Esophagus muscularis mucosa (tissue), 3 donors: ENCODE data around the gene ATF7.

Experiments used
- POLR2AphosphoS5 ChIP-seq, 2 donors: sonication (generic); formaldehyde crosslinking; IDR thresholded peaks; one replicate each; pipeline ENCODE4 v1.6.1; 2017; ENCODE audit warnings: antibody characterized with exemption in 2 of 2
- TF ChIP-seq, protein P1 (sequence below), 3 experiments: fragments of 200-600 bp in 2 of 3; fragments of 450-650 bp in 1 of 3; sonication (generic) in 2 of 3; IDR thresholded peaks; one replicate each; pipeline ENCODE4 v1.5.1; 2017 to 2019; ENCODE audit warnings: antibody characterized with exemption in 3 of 3, mild to moderate bottlenecking in 2 of 3, moderate library complexity in 1 of 3

DNA sequence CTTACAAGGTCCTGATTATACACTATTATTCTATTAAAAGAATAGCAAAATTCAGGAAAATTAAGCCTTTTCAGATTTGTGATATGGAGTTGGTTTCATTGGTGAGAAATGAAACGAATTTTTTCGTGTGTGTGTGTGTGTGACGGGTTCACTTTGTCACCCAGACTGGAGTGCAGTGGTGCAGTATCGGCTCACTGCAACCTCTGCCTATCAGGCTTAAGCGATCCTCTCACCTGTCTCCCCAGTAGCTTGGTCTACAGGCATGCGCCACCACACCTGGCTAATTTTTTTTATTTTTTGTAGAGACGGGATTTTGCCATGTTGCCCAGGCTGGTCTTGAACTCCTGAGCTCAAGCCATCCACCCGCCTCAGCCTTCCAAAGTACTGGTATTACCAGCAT lies 164.6 kb downstream of the ATF7 start:
- TF ChIP-seq, protein P1, sequence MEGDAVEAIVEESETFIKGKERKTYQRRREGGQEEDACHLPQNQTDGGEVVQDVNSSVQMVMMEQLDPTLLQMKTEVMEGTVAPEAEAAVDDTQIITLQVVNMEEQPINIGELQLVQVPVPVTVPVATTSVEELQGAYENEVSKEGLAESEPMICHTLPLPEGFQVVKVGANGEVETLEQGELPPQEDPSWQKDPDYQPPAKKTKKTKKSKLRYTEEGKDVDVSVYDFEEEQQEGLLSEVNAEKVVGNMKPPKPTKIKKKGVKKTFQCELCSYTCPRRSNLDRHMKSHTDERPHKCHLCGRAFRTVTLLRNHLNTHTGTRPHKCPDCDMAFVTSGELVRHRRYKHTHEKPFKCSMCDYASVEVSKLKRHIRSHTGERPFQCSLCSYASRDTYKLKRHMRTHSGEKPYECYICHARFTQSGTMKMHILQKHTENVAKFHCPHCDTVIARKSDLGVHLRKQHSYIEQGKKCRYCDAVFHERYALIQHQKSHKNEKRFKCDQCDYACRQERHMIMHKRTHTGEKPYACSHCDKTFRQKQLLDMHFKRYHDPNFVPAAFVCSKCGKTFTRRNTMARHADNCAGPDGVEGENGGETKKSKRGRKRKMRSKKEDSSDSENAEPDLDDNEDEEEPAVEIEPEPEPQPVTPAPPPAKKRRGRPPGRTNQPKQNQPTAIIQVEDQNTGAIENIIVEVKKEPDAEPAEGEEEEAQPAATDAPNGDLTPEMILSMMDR (IDR thresholded peaks at IDR 0.05), result no peak
- TF ChIP-seq POLR2AphosphoS5 (IDR thresholded peaks at IDR 0.05), result no peak
